ENCODE measurements around the gene CLDN7. TPM values are rescaled to one million over a fixed set of nuclear protein-coding genes. Genes with fewer than 3 reads are reported as not detected.

CLDN7 gene
- total RNA-seq, 2 experiments from 2014 or later = 1.5 to 1.7 TPM

- H3K9me3 Mint-ChIP-seq = no peaks in the 10 kb centered on the region
- peak overlapping the region; percentile 55 for H3K27ac Mint-ChIP-seq
- TF ChIP-seq, protein P1, sequence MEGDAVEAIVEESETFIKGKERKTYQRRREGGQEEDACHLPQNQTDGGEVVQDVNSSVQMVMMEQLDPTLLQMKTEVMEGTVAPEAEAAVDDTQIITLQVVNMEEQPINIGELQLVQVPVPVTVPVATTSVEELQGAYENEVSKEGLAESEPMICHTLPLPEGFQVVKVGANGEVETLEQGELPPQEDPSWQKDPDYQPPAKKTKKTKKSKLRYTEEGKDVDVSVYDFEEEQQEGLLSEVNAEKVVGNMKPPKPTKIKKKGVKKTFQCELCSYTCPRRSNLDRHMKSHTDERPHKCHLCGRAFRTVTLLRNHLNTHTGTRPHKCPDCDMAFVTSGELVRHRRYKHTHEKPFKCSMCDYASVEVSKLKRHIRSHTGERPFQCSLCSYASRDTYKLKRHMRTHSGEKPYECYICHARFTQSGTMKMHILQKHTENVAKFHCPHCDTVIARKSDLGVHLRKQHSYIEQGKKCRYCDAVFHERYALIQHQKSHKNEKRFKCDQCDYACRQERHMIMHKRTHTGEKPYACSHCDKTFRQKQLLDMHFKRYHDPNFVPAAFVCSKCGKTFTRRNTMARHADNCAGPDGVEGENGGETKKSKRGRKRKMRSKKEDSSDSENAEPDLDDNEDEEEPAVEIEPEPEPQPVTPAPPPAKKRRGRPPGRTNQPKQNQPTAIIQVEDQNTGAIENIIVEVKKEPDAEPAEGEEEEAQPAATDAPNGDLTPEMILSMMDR (IDR thresholded peaks at IDR 0.05) = no peak
- CTCF ChIA-PET = no interaction called here
- peaks cover 26% of the 10 kb centered on the region for H3K36me3 Mint-ChIP-seq (ENCODE audit: low read depth)
- peaks cover 18% of the 10 kb centered on the region for H3K27me3 Mint-ChIP-seq
- DNase-seq (peak; percentile 57), ATAC-seq (peak; percentile 64)
- POLR2A ChIA-PET = interaction anchor here (0.6 to 1.7 kb wide), 6 partner anchors 10 to 448 kb away, joined by 3 to 6 read pairs (median 4); partner anchors contain the start of genes CTDNEP1 and DLG4
- peaks cover 37% of the 10 kb centered on the region for H3K4me1 Mint-ChIP-seq (ENCODE audit: low read depth)
- intact Hi-C loops (cut with micrococcal nuclease) = no loop called here
- peak overlapping the region; percentile 57 for H3K4me3 Mint-ChIP-seq
Measured at GRCh38 chr17:7260651-7261378, 1.5 kb downstream of the CLDN7 start.

- intact Hi-C loops (cut with micrococcal nuclease) = no loop called here
- ChIA-PET POLR2A (interaction anchor here (0.6 to 1.7 kb wide), 6 partner anchors 9 to 448 kb away, joined by 3 to 6 read pairs (median 4); partner anchors contain the start of genes CTDNEP1 and DLG4), CTCF (interaction anchor here (0.7 kb wide), 1 partner anchor 40 kb away, joined by 4 read pairs; no protein-coding TSS in a partner anchor)
- peak overlapping the region; percentile 42 for H3K27ac Mint-ChIP-seq
- TF ChIP-seq, protein P1 (IDR thresholded peaks at IDR 0.05) = no peak
- peaks cover 26% of the 10 kb centered on the region for H3K36me3 Mint-ChIP-seq (ENCODE audit: low read depth)
- H3K9me3 Mint-ChIP-seq = no peaks in the 10 kb centered on the region
- ATAC-seq = no peak
- H3K4me3 Mint-ChIP-seq = peak overlapping the region; percentile 57
- H3K4me1 Mint-ChIP-seq (ENCODE audit: low read depth) = peaks cover 37% of the 10 kb centered on the region
- DNase-seq = no peak
- H3K27me3 Mint-ChIP-seq = peaks cover 18% of the 10 kb centered on the region
Measured at GRCh38 chr17:7260151-7260550, 2.1 kb downstream of the CLDN7 start.

- ChIA-PET CTCF (interaction anchor here (0.7 to 1.1 kb wide), 2 partner anchors 37 to 39 kb away, joined by 4 to 5 read pairs; no protein-coding TSS in a partner anchor), POLR2A (interaction anchor here (0.6 to 1.7 kb wide), 5 partner anchors 8 to 40 kb away, joined by 3 to 6 read pairs (median 4); partner anchors contain the start of genes CTDNEP1 and DLG4)
- no peak for ATAC-seq
- TF ChIP-seq, protein P1 (IDR thresholded peaks at IDR 0.05) = no peak
- Mint-ChIP-seq H3K27ac (peak overlapping the region; percentile 68), H3K27me3 (peaks cover 18% of the 10 kb centered on the region), H3K9me3 (no peaks in the 10 kb centered on the region), H3K36me3 (ENCODE audit: low read depth) (peaks cover 31% of the 10 kb centered on the region), H3K4me1 (ENCODE audit: low read depth) (peaks cover 40% of the 10 kb centered on the region), H3K4me3 (no peak overlapping the region)
- intact Hi-C loops (cut with micrococcal nuclease) = no loop called here
- no peak for DNase-seq
Measured at GRCh38 chr17:7259555-7259889, 2.8 kb downstream of the CLDN7 start.

DNA sequence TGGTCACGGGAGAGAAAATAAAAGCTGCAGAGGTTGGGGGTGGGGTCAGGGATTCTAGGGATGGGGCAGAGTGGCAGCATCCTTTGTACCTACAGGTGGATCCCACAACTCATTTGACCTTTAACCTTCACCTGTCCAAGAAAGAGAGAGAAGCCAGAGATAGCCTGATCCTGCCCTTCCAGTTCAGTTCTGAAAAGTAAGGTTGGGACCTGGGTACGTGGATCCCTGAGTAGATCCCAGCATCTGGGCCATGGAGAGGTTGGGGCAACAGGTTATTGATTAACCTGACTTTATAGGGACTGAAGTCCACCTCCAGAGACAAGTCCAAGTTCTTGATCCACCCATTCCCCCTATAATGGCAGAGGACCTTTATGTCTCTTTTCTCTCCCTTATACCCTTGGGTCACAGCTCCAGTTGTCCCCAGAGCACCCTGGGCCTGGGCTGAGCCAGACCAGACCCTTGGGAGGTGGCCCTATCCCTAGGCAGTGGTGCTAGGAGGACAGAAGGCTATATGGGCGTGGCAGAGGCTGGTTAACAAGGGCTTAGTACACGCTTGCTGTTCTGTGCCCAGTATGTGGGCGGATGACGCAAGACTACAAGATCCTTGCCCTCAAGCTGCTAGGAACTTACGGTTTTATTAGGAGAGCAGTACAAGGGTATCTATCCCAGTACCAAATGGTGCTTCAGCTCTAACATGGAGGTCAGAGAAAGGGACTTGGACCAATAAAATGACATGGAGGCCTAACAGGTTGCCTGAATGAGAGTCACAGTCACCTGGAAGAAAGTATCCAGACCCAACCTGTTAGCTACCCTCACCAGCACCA, 3.3 kb downstream of the CLDN7 start:
- Mint-ChIP-seq H3K4me1 (ENCODE audit: low read depth) (peaks cover 41% of the 10 kb centered on the region), H3K36me3 (ENCODE audit: low read depth) (peaks cover 37% of the 10 kb centered on the region), H3K9me3 (no peaks in the 10 kb centered on the region), H3K27me3 (peaks cover 17% of the 10 kb centered on the region), H3K27ac (peak overlapping the region; percentile 68), H3K4me3 (no peak overlapping the region)
- TF ChIP-seq, protein P1 (IDR thresholded peaks at IDR 0.05) = no peak
- peak; percentile 51 for DNase-seq
- intact Hi-C loops (cut with micrococcal nuclease) = no loop called here
- no peak for ATAC-seq
- CTCF ChIA-PET = interaction anchor here (1.1 kb wide), 1 partner anchor 38 kb away, joined by 5 read pairs; no protein-coding TSS in a partner anchor
- POLR2A ChIA-PET = interaction anchor here (0.6 to 1.7 kb wide), 5 partner anchors 8 to 52 kb away, joined by 3 to 6 read pairs (median 4); partner anchors contain the start of gene CTDNEP1
